IPS-20b (cell line): Measurements from ENCODE around the gene ALPK3.

Experiments used
- H3K27ac ChIP-seq: one replicate; pipeline ENCODE4 v1.5.1; 2013; ENCODE audit warnings: low read length
- H3K27me3 ChIP-seq: 2 replicates; pipeline ENCODE4 v1.6.1; 2013; ENCODE audit warnings: mild to moderate bottlenecking, low read length, inconsistent platforms; ENCODE audit not compliant: insufficient read depth
- H3K36me3 ChIP-seq: 2 replicates; pipeline ENCODE4 v1.6.1; 2013; ENCODE audit warnings: low read depth, mild to moderate bottlenecking, inconsistent platforms, low read length, moderate library complexity; ENCODE audit not compliant: insufficient read depth
- H3K4me1 ChIP-seq: 2 replicates; pipeline ENCODE4 v1.6.1; 2013; ENCODE audit warnings: mild to moderate bottlenecking, control low read depth, inconsistent platforms, low read length, moderate library complexity; ENCODE audit not compliant: insufficient read depth
- H3K4me3 ChIP-seq: 2 replicates; pipeline ENCODE4 v1.5.1; 2013; ENCODE audit warnings: mild to moderate bottlenecking, low read length, inconsistent platforms
- H3K9ac ChIP-seq: 2 replicates; pipeline ENCODE4 v1.6.1; 2013; ENCODE audit warnings: low read depth, mild to moderate bottlenecking, inconsistent platforms, low read length, moderate library complexity
- H3K9me3 ChIP-seq: 2 replicates; pipeline ENCODE4 v1.6.1; 2013; ENCODE audit warnings: mild to moderate bottlenecking, low read depth, low read length, inconsistent platforms; ENCODE audit not compliant: insufficient read depth

ALPK3 gene

DNA sequence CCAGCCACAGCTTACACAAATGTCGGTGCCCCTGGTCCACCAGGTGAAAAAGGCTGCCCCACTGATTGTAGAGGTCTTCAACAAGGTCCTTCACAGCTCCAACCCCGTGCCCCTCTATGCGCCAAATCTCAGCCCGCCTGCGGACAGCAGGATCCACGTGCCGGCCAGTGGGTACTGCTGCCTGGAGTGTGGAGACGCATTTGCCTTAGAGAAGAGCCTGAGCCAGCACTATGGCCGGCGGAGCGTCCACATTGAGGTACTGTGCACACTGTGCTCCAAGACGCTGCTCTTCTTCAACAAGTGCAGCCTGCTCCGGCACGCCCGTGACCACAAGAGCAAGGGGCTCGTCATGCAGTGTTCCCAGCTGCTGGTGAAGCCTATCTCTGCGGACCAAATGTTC lies 32.9 kb upstream of the ALPK3 start:
- Histone ChIP-seq H3K27ac (no peak overlapping the region), H3K9ac (no peak overlapping the region), H3K27me3 (no peaks in the 10 kb centered on the region), H3K9me3 (no peaks in the 10 kb centered on the region), H3K4me1 (peaks cover 7% of the 10 kb centered on the region; the same call in 1 of the 2 replicates), H3K4me3 (no peak overlapping the region), H3K36me3 (peaks cover 37% of the 10 kb centered on the region)

GRCh38 chr15:84785053-84785452 lies 32.1 kb upstream of the ALPK3 start:
- Histone ChIP-seq H3K9ac (no peak overlapping the region), H3K4me3 (no peak overlapping the region), H3K36me3 (peaks cover 37% of the 10 kb centered on the region), H3K27me3 (no peaks in the 10 kb centered on the region), H3K27ac (no peak overlapping the region), H3K4me1 (peaks cover 7% of the 10 kb centered on the region; the same call in 1 of the 2 replicates), H3K9me3 (no peaks in the 10 kb centered on the region)

DNA sequence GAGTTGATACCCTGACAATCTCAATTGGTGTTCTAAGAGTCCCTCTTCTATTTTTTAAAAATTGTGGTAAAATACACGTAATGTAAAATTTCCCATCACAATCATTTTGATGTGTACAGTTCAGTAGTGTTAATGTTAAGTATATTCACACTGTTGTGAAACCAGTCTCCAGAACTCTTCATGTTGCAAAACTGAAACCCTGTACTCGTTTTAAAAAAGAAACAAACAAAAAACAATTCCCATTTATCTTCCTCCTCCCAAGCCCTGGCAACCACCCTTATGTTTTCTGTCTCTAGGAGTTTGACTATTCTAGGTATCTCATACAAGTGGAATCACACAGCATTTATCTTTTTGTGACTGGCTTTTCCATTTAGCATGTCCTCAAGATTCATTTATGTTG lies 28.7 kb upstream of the ALPK3 start:
- H3K9me3 ChIP-seq, result no peaks in the 10 kb centered on the region
- H3K36me3 ChIP-seq, result peaks cover 51% of the 10 kb centered on the region
- no peak overlapping the region for H3K9ac ChIP-seq
- H3K27me3 ChIP-seq, result no peaks in the 10 kb centered on the region
- H3K4me1 ChIP-seq, result peaks cover 3% of the 10 kb centered on the region; the same call in 1 of the 2 replicates
- H3K27ac ChIP-seq, result no peak overlapping the region
- H3K4me3 ChIP-seq, result no peak overlapping the region

GRCh38 chr15:84789762-84790161 lies 27.4 kb upstream of the ALPK3 start:
- peaks cover 42% of the 10 kb centered on the region for H3K36me3 ChIP-seq
- H3K27me3 ChIP-seq, result no peaks in the 10 kb centered on the region
- H3K27ac ChIP-seq, result no peak overlapping the region
- H3K4me3 ChIP-seq, result no peak overlapping the region
- H3K9ac ChIP-seq, result no peak overlapping the region
- no peaks in the 10 kb centered on the region; the same call in 1 of the 2 replicates for H3K4me1 ChIP-seq
- H3K9me3 ChIP-seq, result no peaks in the 10 kb centered on the region

DNA sequence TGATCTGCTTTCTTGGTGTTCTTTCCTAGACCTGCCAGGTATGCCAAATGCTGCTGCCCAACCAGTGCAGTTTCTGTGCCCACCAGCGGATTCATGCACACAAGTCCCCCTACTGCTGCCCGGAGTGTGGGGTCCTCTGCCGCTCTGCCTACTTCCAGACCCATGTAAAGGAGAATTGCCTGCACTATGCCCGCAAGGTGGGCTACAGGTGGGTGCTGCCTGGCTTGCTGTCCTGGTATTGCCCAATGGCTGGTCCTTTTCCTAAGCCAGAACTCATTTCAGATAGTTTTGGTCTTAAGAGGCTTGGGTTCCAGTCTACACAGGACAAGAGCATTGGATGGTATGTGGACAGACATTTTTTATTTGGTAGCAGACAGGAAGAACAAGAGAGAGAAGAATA lies 26.5 kb upstream of the ALPK3 start:
- H3K4me1 ChIP-seq, result no peaks in the 10 kb centered on the region; the same call in 1 of the 2 replicates
- H3K36me3 ChIP-seq, result peaks cover 40% of the 10 kb centered on the region
- no peaks in the 10 kb centered on the region for H3K9me3 ChIP-seq
- H3K9ac ChIP-seq, result no peak overlapping the region
- H3K4me3 ChIP-seq, result no peak overlapping the region
- H3K27me3 ChIP-seq, result no peaks in the 10 kb centered on the region
- no peak overlapping the region for H3K27ac ChIP-seq

GRCh38 chr15:84791763-84792162 lies 25.4 kb upstream of the ALPK3 start:
- H3K36me3 ChIP-seq, result peaks cover 37% of the 10 kb centered on the region
- H3K27me3 ChIP-seq, result no peaks in the 10 kb centered on the region

GRCh38 chr15:84793431-84794161 lies 23.6 kb upstream of the ALPK3 start:
- Histone ChIP-seq H3K9me3 (no peaks in the 10 kb centered on the region), H3K27ac (no peak overlapping the region), H3K27me3 (no peaks in the 10 kb centered on the region), H3K36me3 (peaks cover 51% of the 10 kb centered on the region), H3K9ac (no peak overlapping the region), H3K4me3 (no peak overlapping the region), H3K4me1 (no peaks in the 10 kb centered on the region; the same call in 1 of the 2 replicates)

More at GRCh38 chr15:84791763-84792162, 25.4 kb upstream of the ALPK3 start:
- Histone ChIP-seq H3K27ac (no peak overlapping the region), H3K4me3 (no peak overlapping the region), H3K4me1 (no peaks in the 10 kb centered on the region; the same call in 1 of the 2 replicates), H3K9me3 (no peaks in the 10 kb centered on the region), H3K9ac (no peak overlapping the region)

- H3K27ac ChIP-seq, result no peak overlapping the region
- H3K4me1 ChIP-seq, result no peaks in the 10 kb centered on the region; the same call in 1 of the 2 replicates
- H3K27me3 ChIP-seq, result no peaks in the 10 kb centered on the region
- no peak overlapping the region for H3K9ac ChIP-seq
- peaks cover 56% of the 10 kb centered on the region for H3K36me3 ChIP-seq
- H3K4me3 ChIP-seq, result no peak overlapping the region
- H3K9me3 ChIP-seq, result no peaks in the 10 kb centered on the region
Measured at GRCh38 chr15:84794162-84794547, 23.0 kb upstream of the ALPK3 start.

GRCh38 chr15:84795186-84795585 lies 22.0 kb upstream of the ALPK3 start:
- Histone ChIP-seq H3K27me3 (no peaks in the 10 kb centered on the region), H3K27ac (no peak overlapping the region), H3K9me3 (no peaks in the 10 kb centered on the region), H3K9ac (no peak overlapping the region), H3K4me1 (no peaks in the 10 kb centered on the region), H3K36me3 (peaks cover 66% of the 10 kb centered on the region), H3K4me3 (no peak overlapping the region)

DNA sequence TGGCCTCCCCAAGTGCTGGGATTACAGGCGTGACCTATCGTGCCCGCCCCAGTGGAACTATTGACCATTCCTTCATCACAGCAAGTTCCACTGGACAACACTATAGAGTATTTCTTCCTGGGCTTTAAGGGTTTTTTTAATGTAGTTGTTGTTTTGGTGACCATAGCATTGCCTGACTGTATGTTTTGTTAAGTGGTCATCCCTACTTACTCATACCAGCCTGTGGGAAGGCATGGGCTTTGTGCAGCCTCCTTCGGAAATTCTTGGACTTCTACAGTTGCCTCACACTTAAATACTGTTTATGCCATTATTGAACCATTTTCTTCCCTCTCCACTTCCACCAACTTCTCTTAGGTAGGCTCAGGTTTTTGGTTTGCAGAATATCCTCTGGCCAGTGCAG lies 19.9 kb upstream of the ALPK3 start:
- Histone ChIP-seq H3K36me3 (peaks cover 64% of the 10 kb centered on the region), H3K27me3 (no peaks in the 10 kb centered on the region), H3K4me1 (no peaks in the 10 kb centered on the region), H3K4me3 (no peak overlapping the region), H3K27ac (no peak overlapping the region), H3K9ac (no peak overlapping the region), H3K9me3 (no peaks in the 10 kb centered on the region)

DNA sequence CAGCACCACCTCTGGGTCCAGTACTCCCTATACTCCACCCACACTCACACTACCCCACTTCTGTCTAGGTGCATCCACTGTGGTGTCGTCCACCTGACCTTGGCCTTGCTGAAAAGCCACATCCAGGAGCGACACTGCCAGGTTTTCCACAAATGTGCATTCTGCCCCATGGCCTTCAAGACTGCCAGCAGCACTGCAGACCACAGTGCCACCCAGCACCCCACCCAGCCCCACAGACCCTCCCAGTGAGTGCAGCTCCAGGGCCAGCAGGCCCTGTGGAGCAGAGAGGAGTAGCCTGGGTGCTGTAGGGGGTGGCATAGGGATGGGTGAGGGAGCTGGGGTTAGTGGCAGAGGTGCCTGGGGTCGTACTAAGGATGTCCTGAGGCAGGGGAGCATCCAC lies 19.4 kb upstream of the ALPK3 start:
- H3K27me3 ChIP-seq, result no peaks in the 10 kb centered on the region
- no peaks in the 10 kb centered on the region for H3K4me1 ChIP-seq
- peaks cover 63% of the 10 kb centered on the region for H3K36me3 ChIP-seq

DNA sequence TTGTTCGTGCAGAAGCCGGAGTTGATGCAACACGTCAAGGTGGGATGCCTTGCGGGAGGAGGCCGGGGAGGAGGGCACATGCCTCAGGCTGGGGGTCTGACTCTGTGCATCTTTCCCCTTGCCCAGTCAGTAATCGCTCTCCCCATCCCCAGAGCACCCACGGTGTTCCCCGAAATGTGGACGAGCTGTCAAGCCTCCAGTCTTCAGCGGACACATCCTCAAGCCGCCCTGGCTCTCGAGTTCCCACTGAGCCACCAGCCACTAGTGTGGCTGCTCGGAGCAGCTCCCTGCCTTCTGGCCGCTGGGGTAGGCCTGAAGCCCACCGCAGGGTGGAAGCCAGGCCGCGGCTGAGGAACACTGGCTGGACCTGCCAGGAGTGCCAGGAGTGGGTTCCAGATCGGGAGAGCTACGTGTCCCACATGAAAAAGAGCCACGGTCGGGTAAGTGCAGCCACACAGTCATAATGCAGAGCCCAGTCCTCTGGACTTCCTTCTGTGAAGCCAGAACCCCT lies 18.7 kb upstream of the ALPK3 start:
- H3K9ac ChIP-seq, result no peak overlapping the region
- H3K36me3 ChIP-seq, result peaks cover 59% of the 10 kb centered on the region
- H3K9me3 ChIP-seq, result no peaks in the 10 kb centered on the region
- no peak overlapping the region for H3K4me3 ChIP-seq
- H3K27ac ChIP-seq, result no peak overlapping the region
- H3K4me1 ChIP-seq, result no peaks in the 10 kb centered on the region
- H3K27me3 ChIP-seq, result no peaks in the 10 kb centered on the region

More for the DNA sequence above, 19.4 kb upstream of the ALPK3 start:
- Histone ChIP-seq H3K9me3 (no peaks in the 10 kb centered on the region), H3K4me3 (no peak overlapping the region), H3K27ac (no peak overlapping the region), H3K9ac (no peak overlapping the region)
